GM12874 (cell line): ENCODE measurements around the gene FAU.

Experiments
- TF ChIP-seq, protein P1 (sequence below): IDR thresholded peaks from 2 replicates; pipeline ENCODE4 v1.5.1; 2011; ENCODE audit warnings: low read depth, mild to moderate bottlenecking, control low read depth, low read length, moderate library complexity; ENCODE audit not compliant: insufficient read depth

Gene FAU

DNA sequence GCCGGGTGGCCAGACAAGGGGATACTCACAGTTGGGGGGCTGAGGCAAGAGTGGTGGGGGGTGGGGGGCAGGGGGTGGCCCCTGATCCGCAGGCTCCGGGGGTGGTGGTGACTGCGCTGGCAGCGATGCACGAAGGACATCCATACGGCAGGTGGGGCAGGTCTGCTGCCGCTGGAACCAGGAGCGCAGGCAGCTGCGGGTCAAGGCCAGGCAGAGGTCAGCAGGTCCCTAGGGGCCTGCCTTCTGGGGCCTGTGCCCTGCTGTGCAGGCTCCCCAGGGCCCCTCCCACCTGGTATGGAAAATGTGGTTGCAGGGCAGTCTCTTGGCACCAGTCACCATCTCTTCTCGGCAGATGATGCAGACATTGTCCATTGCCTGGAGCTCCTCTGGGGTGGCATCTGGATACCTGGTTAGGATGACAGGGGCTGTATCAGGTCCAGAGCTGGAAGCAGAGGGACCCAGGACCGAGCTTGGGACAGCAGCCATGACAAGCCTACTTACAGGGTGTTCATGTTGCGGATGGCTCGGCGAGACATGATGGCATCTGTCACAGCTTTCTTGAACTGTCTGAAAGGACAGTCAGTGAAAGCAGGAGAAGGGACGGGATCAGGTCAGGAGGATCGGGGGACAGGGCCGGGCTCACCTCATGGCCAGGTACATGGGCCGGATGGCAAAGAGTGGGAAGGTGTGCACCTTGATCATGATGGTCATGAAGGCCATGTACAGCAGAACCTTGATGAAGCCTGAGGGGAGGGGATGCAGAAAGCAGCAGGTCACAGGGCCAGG is 8.9 kb upstream of the FAU start:
- TF ChIP-seq, protein P1, sequence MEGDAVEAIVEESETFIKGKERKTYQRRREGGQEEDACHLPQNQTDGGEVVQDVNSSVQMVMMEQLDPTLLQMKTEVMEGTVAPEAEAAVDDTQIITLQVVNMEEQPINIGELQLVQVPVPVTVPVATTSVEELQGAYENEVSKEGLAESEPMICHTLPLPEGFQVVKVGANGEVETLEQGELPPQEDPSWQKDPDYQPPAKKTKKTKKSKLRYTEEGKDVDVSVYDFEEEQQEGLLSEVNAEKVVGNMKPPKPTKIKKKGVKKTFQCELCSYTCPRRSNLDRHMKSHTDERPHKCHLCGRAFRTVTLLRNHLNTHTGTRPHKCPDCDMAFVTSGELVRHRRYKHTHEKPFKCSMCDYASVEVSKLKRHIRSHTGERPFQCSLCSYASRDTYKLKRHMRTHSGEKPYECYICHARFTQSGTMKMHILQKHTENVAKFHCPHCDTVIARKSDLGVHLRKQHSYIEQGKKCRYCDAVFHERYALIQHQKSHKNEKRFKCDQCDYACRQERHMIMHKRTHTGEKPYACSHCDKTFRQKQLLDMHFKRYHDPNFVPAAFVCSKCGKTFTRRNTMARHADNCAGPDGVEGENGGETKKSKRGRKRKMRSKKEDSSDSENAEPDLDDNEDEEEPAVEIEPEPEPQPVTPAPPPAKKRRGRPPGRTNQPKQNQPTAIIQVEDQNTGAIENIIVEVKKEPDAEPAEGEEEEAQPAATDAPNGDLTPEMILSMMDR, result no peak

GRCh38 chr11:65129649-65130441 is 7.9 kb upstream of the FAU start:
- TF ChIP-seq, protein P1, result no peak

DNA sequence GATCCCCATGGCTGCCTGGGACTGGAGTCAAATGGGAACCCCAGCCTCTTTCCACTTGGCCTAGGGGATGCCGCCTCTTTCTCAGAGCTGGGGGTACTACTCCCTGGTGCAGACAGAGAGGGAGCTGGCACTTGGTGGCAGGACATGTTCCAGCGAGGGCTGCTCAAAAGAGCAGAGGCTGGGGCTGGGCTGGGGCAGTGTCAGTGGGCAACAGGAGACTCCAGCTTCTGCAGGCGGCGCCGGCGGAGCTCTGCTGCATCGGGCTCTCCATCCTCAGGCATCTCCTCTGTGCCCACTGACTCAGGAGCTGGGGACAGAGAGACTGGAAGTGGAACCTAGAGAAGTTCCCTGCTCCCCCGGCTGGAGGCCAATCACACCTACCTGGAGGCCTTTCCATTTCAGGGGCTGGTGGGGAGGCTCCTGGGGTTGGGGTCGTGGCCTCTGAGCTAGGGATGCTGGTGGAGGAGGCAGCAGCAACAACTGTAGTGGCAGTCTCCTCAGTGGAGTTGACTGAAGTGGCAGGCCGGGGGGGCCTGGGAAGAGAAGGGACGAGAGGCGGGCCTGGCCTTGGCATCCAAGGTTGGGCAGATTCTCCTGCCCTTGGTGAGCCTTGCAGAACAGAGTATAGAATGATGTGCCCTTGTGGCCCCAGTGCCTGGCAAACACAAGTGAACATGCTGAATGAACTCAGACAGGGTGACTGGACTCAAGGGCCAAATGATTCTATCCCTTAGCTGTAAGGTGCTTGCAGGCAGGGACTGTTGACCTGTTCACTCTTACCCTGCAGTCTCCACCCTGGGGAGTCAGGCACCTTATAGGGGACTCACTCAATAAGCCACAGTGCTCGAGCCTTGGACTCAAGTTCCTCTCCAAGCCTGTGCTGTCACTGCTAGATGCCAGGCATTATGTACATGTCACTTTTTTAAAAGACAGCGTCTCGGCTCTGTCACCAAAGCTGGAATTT is 6.5 kb upstream of the FAU start:
- TF ChIP-seq, protein P1, result no peak

DNA sequence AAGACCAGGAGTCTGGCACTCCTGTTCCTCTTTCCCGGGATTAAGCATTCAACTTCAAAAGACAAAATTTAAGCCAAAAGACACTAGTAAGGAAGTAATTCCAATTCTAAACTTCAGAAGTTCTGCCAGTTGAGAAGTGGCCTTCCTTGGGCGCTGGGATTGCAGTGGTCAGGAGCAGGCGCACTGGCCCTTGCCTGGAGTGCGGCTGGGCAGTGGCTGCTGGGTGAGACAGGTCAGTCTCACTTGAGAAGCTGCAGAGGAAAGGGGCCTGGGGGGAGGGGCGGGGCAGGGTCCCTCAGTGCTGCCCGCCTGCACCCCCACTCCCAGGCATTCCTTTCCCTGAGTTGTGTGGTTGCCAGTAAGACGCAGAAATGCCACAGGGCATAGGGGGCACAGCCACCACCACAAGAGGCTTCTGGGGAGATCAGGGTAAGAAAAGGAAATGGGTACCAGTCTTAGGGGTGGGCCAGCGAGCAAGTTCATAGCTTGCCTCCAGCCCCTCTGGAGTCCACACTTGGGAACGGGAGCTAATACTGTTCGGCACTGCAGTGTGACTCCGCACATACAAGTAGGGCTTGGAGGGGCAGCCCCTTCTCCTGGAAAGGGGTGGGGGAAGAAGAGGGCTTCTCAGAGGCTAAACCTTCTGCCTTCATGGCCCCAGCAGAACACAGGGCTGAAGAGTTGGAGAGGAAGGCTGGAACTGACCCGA is 5.7 kb upstream of the FAU start:
- TF ChIP-seq, protein P1, result no peak

DNA sequence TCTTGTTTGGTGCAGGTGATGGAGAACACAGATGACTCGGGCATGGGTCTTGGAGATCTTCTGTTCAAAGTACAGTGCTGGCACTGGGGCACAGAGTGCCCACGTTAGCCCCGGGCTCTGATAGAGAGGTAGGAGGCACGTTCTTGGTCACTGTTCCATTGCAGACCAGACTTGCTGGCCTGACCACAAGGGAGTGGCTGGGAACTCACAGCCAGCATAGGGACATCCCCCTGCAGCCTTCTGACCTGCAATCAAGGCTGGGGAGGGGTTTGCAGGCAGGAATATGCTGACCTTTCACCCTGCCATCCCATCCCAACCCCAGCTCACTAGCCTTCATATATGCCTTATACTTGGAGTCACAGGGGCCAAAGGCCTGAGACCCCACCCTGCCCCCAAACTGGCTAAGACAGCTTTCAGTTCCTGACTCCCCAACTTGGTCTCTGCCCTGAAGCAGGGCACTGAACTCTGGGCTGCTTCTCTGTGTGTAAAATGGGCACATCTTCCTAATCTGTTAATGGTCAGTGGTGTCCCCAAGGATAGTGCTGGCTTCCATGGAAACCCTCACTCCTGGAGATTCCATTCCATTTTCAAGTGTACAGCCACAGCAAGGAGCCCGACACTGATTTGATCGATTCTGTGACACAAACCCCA is 4.8 kb upstream of the FAU start:
- TF ChIP-seq, protein P1, result no peak

- TF ChIP-seq, protein P1, result no peak
Measured at GRCh38 chr11:65125197-65126056, 3.5 kb upstream of the FAU start.
